Choroid plexus epithelial cell (primary cell): ENCODE measurements around the gene GTPBP1.

Source experiments
- DNase-seq: peaks from one replicate; pipeline ENCODE4 v3.0.0-alpha.2; 2010; ENCODE audit warnings: low read depth
- H3K4me3 ChIP-seq: 2 replicates; pipeline ENCODE4 v1.5.1; 2011; ENCODE audit warnings: low read depth, mild to moderate bottlenecking, control low read depth, low read length, moderate library complexity
- TF ChIP-seq, protein P1 (sequence below): conservative IDR thresholded peaks from 2 replicates; pipeline ENCODE4 v1.5.1; 2011; ENCODE audit warnings: low read depth, mild to moderate bottlenecking, control low read depth, inconsistent platforms, low read length, moderate library complexity

Gene GTPBP1

DNA sequence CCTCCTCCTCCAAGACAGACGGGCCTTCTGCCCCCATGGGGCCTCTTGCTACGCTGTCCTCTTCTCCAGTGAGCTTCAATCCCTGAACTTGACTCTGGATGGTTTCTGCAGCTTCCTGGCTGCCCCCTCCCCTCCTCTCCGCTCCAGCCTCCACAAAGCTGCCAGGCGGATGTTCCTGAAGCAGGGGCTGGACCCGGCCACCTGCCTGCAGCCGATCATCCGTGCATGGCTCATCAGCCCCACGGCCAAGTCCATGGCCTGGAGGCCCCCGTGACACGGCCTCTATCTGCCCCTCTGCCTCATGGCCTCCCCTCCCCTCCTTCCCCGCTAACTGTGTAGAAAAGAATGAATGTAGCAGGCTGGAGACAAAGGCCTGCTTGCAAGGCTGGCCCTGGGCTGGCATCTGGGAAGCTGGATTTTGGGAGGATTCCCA, 56.8 kb downstream of the GTPBP1 start:
- DNase-seq: no peak
- no peak overlapping the region for H3K4me3 ChIP-seq
- TF ChIP-seq, protein P1, sequence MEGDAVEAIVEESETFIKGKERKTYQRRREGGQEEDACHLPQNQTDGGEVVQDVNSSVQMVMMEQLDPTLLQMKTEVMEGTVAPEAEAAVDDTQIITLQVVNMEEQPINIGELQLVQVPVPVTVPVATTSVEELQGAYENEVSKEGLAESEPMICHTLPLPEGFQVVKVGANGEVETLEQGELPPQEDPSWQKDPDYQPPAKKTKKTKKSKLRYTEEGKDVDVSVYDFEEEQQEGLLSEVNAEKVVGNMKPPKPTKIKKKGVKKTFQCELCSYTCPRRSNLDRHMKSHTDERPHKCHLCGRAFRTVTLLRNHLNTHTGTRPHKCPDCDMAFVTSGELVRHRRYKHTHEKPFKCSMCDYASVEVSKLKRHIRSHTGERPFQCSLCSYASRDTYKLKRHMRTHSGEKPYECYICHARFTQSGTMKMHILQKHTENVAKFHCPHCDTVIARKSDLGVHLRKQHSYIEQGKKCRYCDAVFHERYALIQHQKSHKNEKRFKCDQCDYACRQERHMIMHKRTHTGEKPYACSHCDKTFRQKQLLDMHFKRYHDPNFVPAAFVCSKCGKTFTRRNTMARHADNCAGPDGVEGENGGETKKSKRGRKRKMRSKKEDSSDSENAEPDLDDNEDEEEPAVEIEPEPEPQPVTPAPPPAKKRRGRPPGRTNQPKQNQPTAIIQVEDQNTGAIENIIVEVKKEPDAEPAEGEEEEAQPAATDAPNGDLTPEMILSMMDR: no peak

DNA sequence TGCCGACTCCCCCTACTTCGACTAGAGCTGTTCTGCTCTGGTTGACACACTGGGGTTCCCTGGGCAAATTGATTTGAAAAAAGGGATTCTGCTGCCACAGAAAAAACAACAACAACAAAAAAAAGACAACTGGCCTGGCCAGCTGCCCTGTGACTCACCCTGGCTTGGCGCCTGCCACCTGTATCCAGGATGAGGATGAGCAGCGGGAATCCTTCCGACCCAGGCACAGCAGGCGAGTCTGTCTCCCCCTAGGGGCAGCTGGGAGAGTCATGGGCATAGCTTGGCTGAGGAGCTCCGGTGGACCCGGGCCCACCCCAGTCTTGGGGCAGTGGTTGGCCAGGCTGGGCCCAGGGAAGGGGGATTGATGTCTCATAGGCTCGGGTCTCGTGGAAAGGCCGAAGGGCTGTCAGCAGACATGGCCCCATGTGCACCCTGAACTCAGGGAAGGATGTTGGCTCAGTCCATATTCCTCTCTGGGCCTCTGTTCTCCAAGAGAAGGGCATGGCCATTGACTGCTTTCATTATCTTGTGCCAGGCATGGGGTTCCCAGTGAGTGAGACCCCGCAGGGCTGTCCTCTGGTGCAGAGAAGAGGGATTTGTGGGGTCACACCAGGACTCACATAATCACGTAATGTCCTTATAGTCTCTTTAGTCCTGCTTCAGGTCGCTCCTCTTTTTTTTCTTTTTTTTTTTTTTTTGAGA, 60.5 kb downstream of the GTPBP1 start:
- DNase-seq: peak; percentile 73
- TF ChIP-seq, protein P1: peak; percentile 88
- H3K4me3 ChIP-seq: no peak overlapping the region

DNA sequence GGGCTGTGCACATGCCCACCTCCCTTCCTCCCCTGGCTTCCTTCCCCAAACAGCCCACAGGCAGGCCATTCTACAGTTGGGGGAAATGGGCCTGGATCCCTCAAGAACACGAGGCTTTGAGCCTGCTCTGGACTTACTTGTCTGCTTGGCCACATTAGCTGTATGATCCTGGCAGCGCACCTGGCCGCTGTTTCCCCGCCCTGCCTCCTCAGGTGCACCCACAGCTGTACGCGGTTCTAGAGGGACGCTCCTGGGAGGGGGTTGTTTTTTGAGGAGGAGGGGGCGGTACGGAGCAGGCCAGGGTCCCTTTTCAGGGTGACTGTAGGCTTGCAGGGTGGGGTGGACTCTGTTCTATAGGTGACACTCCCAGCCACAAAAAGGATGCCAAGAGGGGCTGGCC, 61.6 kb downstream of the GTPBP1 start:
- H3K4me3 ChIP-seq: no peak overlapping the region
- no peak for DNase-seq
- TF ChIP-seq, protein P1: no peak

DNA sequence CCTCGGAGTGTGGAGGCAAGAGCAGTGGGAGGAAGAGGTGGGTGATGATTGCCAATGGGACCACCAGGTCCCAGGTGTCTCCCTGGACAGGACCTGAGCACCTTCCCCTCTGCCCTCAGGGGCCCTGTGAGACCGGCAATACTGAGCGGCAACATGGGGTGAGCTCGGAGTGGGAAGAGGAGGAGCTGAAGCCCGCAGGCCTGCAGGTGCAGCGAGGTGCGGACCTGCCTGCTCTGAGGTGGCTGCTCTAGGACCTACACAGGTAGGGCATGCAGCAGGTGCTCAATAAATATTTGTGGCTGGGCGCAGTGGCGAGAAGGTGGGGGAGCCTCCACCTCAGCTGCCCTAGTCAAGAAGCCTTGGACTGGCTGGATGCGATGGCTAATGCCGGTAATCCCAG, 62.3 kb downstream of the GTPBP1 start:
- no peak overlapping the region for H3K4me3 ChIP-seq
- TF ChIP-seq, protein P1: no peak
- DNase-seq: no peak

DNA sequence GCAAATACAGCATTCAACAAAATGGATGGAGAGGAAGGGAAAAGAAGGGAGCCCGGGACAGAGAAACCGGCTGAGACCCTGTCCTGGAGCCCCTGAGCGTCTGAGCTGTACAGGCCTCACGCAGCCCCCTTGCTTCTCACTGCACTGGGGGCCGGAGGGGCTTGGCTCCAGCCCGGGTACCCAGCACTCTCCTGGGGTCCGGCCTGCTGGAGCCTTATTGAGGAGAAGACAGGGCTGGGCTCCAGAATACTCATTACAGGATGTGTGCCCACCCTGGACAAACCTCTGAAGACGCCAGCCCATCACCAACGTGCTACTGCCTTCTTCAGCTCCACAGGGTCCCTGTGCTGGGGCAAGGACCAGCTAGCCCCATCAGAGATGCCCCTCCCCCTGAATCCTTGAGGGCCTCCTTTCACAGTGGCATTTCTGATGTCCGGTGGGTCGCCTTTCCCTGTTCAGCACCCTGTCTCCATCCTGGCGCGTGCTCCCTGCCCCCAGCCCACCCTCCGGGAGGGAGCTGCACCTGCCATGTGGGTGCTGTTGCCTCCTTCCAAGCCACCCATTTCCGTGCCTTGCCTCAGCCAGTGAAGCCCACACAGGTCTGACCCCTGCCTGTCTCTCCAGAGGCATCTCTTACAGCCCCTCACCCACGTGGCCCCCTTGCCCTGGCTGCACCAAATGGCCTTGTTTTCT, 64.7 kb downstream of the GTPBP1 start:
- no peak overlapping the region for H3K4me3 ChIP-seq
- DNase-seq: no peak
- TF ChIP-seq, protein P1: no peak

DNA sequence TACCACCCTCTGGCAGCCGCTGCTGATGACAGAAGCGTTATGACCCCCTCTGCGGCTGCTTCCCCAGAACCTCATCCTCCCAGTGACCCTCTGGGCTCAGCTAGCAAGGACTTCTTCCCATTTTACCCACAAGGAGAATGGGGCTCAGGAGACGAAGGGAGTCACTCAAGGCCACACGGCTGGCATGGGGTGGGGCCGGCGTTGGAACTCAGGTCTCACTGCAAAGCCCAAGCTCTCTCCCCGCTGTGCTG, 66.8 kb downstream of the GTPBP1 start:
- no peak for DNase-seq
- TF ChIP-seq, protein P1: no peak
- no peak overlapping the region for H3K4me3 ChIP-seq
